Suprapubic skin (tissue), 4 donors: ENCODE measurements around the gene SEPTIN3. TPM values are rescaled to one million over a fixed set of nuclear protein-coding genes. Genes with fewer than 3 reads are reported as not detected.

ENCODE experiments used
- DNase-seq, 2 donors: peaks; one replicate each; pipeline ENCODE4 v3.0.0-alpha.2; 2019; ENCODE audit warnings: low spot score in 2 of 2
- H3K27ac ChIP-seq: fragments of 200-600 bp; sonication (generic); one replicate; pipeline ENCODE4 v1.5.1; 2019
- H3K27me3 ChIP-seq: fragments of 200-600 bp; sonication (generic); one replicate; pipeline ENCODE4 v1.5.1; 2019
- H3K36me3 ChIP-seq: fragments of 200-600 bp; sonication (generic); one replicate; pipeline ENCODE4 v1.5.1; 2019
- H3K4me1 ChIP-seq: fragments of 200-600 bp; sonication (generic); one replicate; pipeline ENCODE4 v1.5.1; 2019
- H3K4me3 ChIP-seq: fragments of 200-600 bp; sonication (generic); one replicate; pipeline ENCODE4 v1.5.1; 2019; ENCODE audit warnings: mild to moderate bottlenecking
- H3K9me3 ChIP-seq: fragments of 200-600 bp; sonication (generic); one replicate; pipeline ENCODE4 v1.5.1; 2019
- CTCF ChIP-seq, 2 donors: fragments of 200-600 bp in 1 of 2; fragments of 450-650 bp in 1 of 2; sonication (generic) in 1 of 2; IDR thresholded peaks; one replicate each; pipeline ENCODE4 v1.5.1; 2016 to 2019; ENCODE audit warnings: antibody characterized with exemption in 2 of 2, mild to moderate bottlenecking in 1 of 2, moderate library complexity in 1 of 2
- EP300 ChIP-seq: sonication (generic); formaldehyde crosslinking; IDR thresholded peaks from one replicate; pipeline ENCODE4 v1.6.1; 2017; ENCODE audit warnings: antibody characterized with exemption
- POLR2A ChIP-seq, 2 donors: fragments of 450-650 bp; IDR thresholded peaks; one replicate each; pipeline ENCODE4 v1.6.1; 2017; ENCODE audit warnings: antibody characterized with exemption in 2 of 2, mild to moderate bottlenecking in 2 of 2, moderate library complexity in 2 of 2
- POLR2AphosphoS5 ChIP-seq, 3 donors: sonication (generic); formaldehyde crosslinking; IDR thresholded peaks; one replicate each; pipeline ENCODE4 v1.6.1; 2017; ENCODE audit warnings: antibody characterized with exemption in 3 of 3
- WGBS: methylation state at CpG from one replicate; pipeline ENCODE4 v1.1.5; 2018; 5-methylcytosine and 5-hydroxymethylcytosine counted together
- total RNA-seq, 4 donors: library from RNA; depleted of rRNA; stranded (reverse); fragments of >200 nt; gene quantifications; one replicate each; pipeline ENCODE4 v1.1.0, GENCODE V29; 2016

Gene SEPTIN3
- total RNA-seq, 4 donors from 2014 or later: 1.1 to 2.7 (median 1.7) TPM

- WGBS: 97% methylated on average over 4 of the region's 12 CpGs
- H3K27ac ChIP-seq: no peak overlapping the region
- no peaks in the 10 kb centered on the region for H3K4me1 ChIP-seq
- peak in 1 of 2 donors; percentile 49 for DNase-seq
- no peaks in the 10 kb centered on the region for H3K36me3 ChIP-seq
- no peaks in the 10 kb centered on the region for H3K27me3 ChIP-seq
- TF ChIP-seq EP300 (no peak), POLR2AphosphoS5 (IDR thresholded peaks at IDR 0.05) (no peak), POLR2A (IDR thresholded peaks at IDR 0.05) (no peak), CTCF (IDR thresholded peaks at IDR 0.05) (no peak)
- no peaks in the 10 kb centered on the region for H3K9me3 ChIP-seq
- H3K4me3 ChIP-seq: no peak overlapping the region
Measured at GRCh38 chr22:41932353-41932752, 36.9 kb upstream of the SEPTIN3 start.

- H3K9me3 ChIP-seq: no peaks in the 10 kb centered on the region
- no peak for DNase-seq
- H3K36me3 ChIP-seq: no peaks in the 10 kb centered on the region
- no peaks in the 10 kb centered on the region for H3K4me1 ChIP-seq
- TF ChIP-seq CTCF (IDR thresholded peaks at IDR 0.05) (no peak), POLR2AphosphoS5 (IDR thresholded peaks at IDR 0.05) (no peak), POLR2A (IDR thresholded peaks at IDR 0.05) (no peak), EP300 (no peak)
- 80% methylated on average over 7 of the region's 16 CpGs for WGBS
- H3K4me3 ChIP-seq: no peak overlapping the region
- no peak overlapping the region for H3K27ac ChIP-seq
- H3K27me3 ChIP-seq: no peaks in the 10 kb centered on the region
Measured at GRCh38 chr22:41933411-41934177, 35.6 kb upstream of the SEPTIN3 start.

GRCh38 chr22:41934284-41935014 lies 34.8 kb upstream of the SEPTIN3 start:
- TF ChIP-seq POLR2A (IDR thresholded peaks at IDR 0.05) (no peak), CTCF (IDR thresholded peaks at IDR 0.05) (no peak), POLR2AphosphoS5 (IDR thresholded peaks at IDR 0.05) (no peak), EP300 (no peak)
- no peak overlapping the region for H3K27ac ChIP-seq
- no peaks in the 10 kb centered on the region for H3K4me1 ChIP-seq
- no peaks in the 10 kb centered on the region for H3K36me3 ChIP-seq
- H3K4me3 ChIP-seq: no peak overlapping the region
- H3K27me3 ChIP-seq: no peaks in the 10 kb centered on the region
- no peaks in the 10 kb centered on the region for H3K9me3 ChIP-seq
- WGBS: 92% methylated on average over 17 of the region's 17 CpGs
- no peak for DNase-seq

- WGBS: 80% methylated on average over 1 of the region's 4 CpGs
- H3K27ac ChIP-seq: no peak overlapping the region
- no peaks in the 10 kb centered on the region for H3K27me3 ChIP-seq
- no peaks in the 10 kb centered on the region for H3K9me3 ChIP-seq
- no peak overlapping the region for H3K4me3 ChIP-seq
- H3K36me3 ChIP-seq: no peaks in the 10 kb centered on the region
- peaks cover 3% of the 10 kb centered on the region for H3K4me1 ChIP-seq
- DNase-seq: no peak
- TF ChIP-seq EP300 (no peak), POLR2A (IDR thresholded peaks at IDR 0.05) (no peak), CTCF (IDR thresholded peaks at IDR 0.05) (no peak), POLR2AphosphoS5 (IDR thresholded peaks at IDR 0.05) (no peak)
Measured at GRCh38 chr22:41935015-41935351, 34.3 kb upstream of the SEPTIN3 start.

GRCh38 chr22:41935509-41935908 lies 33.7 kb upstream of the SEPTIN3 start:
- no peak for DNase-seq
- WGBS: 96% methylated on average over 9 of the region's 9 CpGs
- no peak overlapping the region for H3K4me3 ChIP-seq
- no peaks in the 10 kb centered on the region for H3K27me3 ChIP-seq
- peaks cover 7% of the 10 kb centered on the region for H3K4me1 ChIP-seq
- no peaks in the 10 kb centered on the region for H3K9me3 ChIP-seq
- no peak for TF ChIP-seq CTCF (IDR thresholded peaks at IDR 0.05)
- TF ChIP-seq POLR2A (IDR thresholded peaks at IDR 0.05): no peak
- no peak for TF ChIP-seq POLR2AphosphoS5 (IDR thresholded peaks at IDR 0.05)
- no peak for TF ChIP-seq EP300
- H3K27ac ChIP-seq: no peak overlapping the region
- no peaks in the 10 kb centered on the region for H3K36me3 ChIP-seq
